ENCODE measurements around the gene SREBF2. TPM values are rescaled to one million over a fixed set of nuclear protein-coding genes. Genes with fewer than 3 reads are reported as not detected.

Gene SREBF2
- total and polyA plus RNA-seq, 9 of the 15 experiments (the other 6 are each of a cell fraction or from before 2014, with no cell fraction given), result 1.1 to 84.2 (median 26.9) TPM

- TF ChIP-seq POLR2G (IDR thresholded peaks at IDR 0.05; ENCODE audit: low read depth, low read length), result peak; percentile 65
- no peak for TF ChIP-seq MTA3 (IDR thresholded peaks at IDR 0.05; ENCODE audit: borderline replicate concordance)
- no peak for TF ChIP-seq ZNF707 (CRISPR knock-in tag; conservative IDR thresholded peaks at IDR 0.05)
- TF ChIP-seq GABPB2 (CRISPR knock-in tag; conservative IDR thresholded peaks at IDR 0.05), result no peak
- TF ChIP-seq DIDO1 (tag; IDR thresholded peaks at IDR 0.05; ENCODE audit: low read depth), result no peak
- TF ChIP-seq RBM22 (IDR thresholded peaks at IDR 0.05; ENCODE audit: low read depth, low read length, poor library complexity, severe bottlenecking), result peak; percentile 64
- no peaks in the 10 kb centered on the region for H3K79me2 ChIP-seq (ENCODE audit: control insufficient read depth, insufficient read depth, low read length)
- H3K27ac ChIP-seq (ENCODE audit: extremely low read depth, low read depth, low read length), result no peak overlapping the region
- WGBS (ENCODE audit: insufficient coverage, low coverage, missing lambda C conversion rate), result 92% methylated on average over 12 of the region's 23 CpGs
- in situ Hi-C loops (cut with MboI) (no loop called here), intact Hi-C loops (cut with micrococcal nuclease) (no loop called here)
- no peak overlapping the region for H3K9ac ChIP-seq (ENCODE audit: insufficient read depth in 1 of 2, low read depth in 2 of 2, low read length in 2 of 2)
- ChIA-PET CTCF (ENCODE audit: low intra/inter-chr PET ratio) (no interaction called here), POLR2A (no interaction called here)
- no peak overlapping the region for H3K4me2 ChIP-seq (ENCODE audit: insufficient read depth, low read length)
- ATAC-seq, result no peak
- no peaks in the 10 kb centered on the region for H3K9me1 ChIP-seq (ENCODE audit: control insufficient read depth, insufficient read depth, low read length)
- no peaks in the 10 kb centered on the region for H3K9me3 ChIP-seq (replicated peaks; ENCODE audit: control insufficient read depth, insufficient read depth, low read depth, low read length)
- no TSS peak for BruUV-seq (replicated peaks)
- H3K4me1 ChIP-seq (replicated peaks in 1 of 2; ENCODE audit: control insufficient read depth in 2 of 2, insufficient read depth in 2 of 2, low read length in 2 of 2), result peaks cover 0 to 8% of the 10 kb centered on the region in 2 experiments; a peak in 1 of 5 replicates
- no peaks in the 10 kb centered on the region for H3K27me3 ChIP-seq (ENCODE audit: control insufficient read depth in 2 of 2, insufficient read depth in 2 of 2, low read length in 2 of 2)
- no peak for DNase-seq (ENCODE audit: extremely low read depth in 1 of 4, low spot score in 3 of 4)
- no peak overlapping the region for H2AFZ ChIP-seq (ENCODE audit: low read depth, low read length)
- no peak for FAIRE-seq
- H3K4me3 ChIP-seq, result no peak overlapping the region
- 0 out of 2 replicates have a peak, but pooled peaks cover 7% of the 10 kb centered on the region for H4K20me1 ChIP-seq (replicated peaks; ENCODE audit: control insufficient read depth, insufficient read depth, low read length)
- peaks cover 59% of the 10 kb centered on the region; the same call in 2 of the 3 replicates for H3K36me3 ChIP-seq (ENCODE audit: control insufficient read depth, insufficient read depth, low read length)
Measured at GRCh38 chr22:41905411-41906202, 72.7 kb downstream of the SREBF2 start.
